GM13977 (cell line): Measurements from ENCODE around the gene NAXE.
"Not testable (repeated sequence)": the region's sequence is repeated elsewhere in the genome, so short reads cannot be mapped to it uniquely, and the experiment has no call there.

Experiments used
- DNase-seq: peaks from one replicate; pipeline ENCODE4 v3.0.0; 2012; ENCODE audit warnings: low spot score
- CTCF ChIP-seq: IDR thresholded peaks from 2 replicates; pipeline ENCODE4 v1.5.1; 2012; ENCODE audit warnings: mild to moderate bottlenecking, control low read depth; ENCODE audit not compliant: insufficient read depth; ENCODE audit errors: extremely low read depth, missing control alignments
- in situ Hi-C: fragments of 300-500 bp; cut with MboI; formaldehyde crosslinking; loops from one replicate; pipeline ENCODE4 v1.12.0; 2022; ENCODE audit warnings: low sequenced_read_pairs, low pct_unique_long_range_greater_than_20kb, mixed read lengths, inconsistent platforms; ENCODE audit not compliant: unreplicated experiment

The NAXE gene

GRCh38 chr1:156601122-156601830 is 9.7 kb downstream of the NAXE start, which contains the start of gene GPATCH4:
TSS of gene GPATCH4 (minus strand) at chr1:156601479.
- TF ChIP-seq CTCF: no peak
- peak; percentile 64 for DNase-seq
- in situ Hi-C loops: loop anchor here (10.0 kb wide), 1 partner anchor 146 kb away; no protein-coding TSS in a partner anchor

- no peak for DNase-seq
- in situ Hi-C loops: loop anchor here (10.0 kb wide), 1 partner anchor 147 kb away; no protein-coding TSS in a partner anchor
- TF ChIP-seq CTCF: no peak
Observed at GRCh38 chr1:156601892-156602291, 10.3 kb downstream of the NAXE start.

- in situ Hi-C loops: loop anchor here (10.0 kb wide), 1 partner anchor 148 kb away; no protein-coding TSS in a partner anchor
- DNase-seq: no peak
Observed at GRCh38 chr1:156602557-156602993, 11.0 kb downstream of the NAXE start.

GRCh38 chr1:156607344-156607743 is 15.8 kb downstream of the NAXE start:
- in situ Hi-C loops: loop anchor here (10.0 kb wide), 1 partner anchor 153 kb away; no protein-coding TSS in a partner anchor
- not testable (repeated sequence) for DNase-seq

More at GRCh38 chr1:156602557-156602993, 11.0 kb downstream of the NAXE start:
- TF ChIP-seq CTCF: peak; percentile 39

- DNase-seq: peak; percentile 70
- in situ Hi-C loops: loop anchor here (10.0 kb wide), 1 partner anchor 153 kb away; no protein-coding TSS in a partner anchor
- TF ChIP-seq CTCF: peak; percentile 81
Observed at GRCh38 chr1:156608036-156608674, 16.6 kb downstream of the NAXE start.

- peak; percentile 58 for DNase-seq
- peak; percentile 68 for TF ChIP-seq CTCF
- in situ Hi-C loops: loop anchor here (10.0 kb wide), 1 partner anchor 154 kb away; no protein-coding TSS in a partner anchor
Observed at GRCh38 chr1:156608981-156609380, 17.4 kb downstream of the NAXE start.

- DNase-seq: not testable (repeated sequence)
- in situ Hi-C loops: loop anchor here (10.0 kb wide), 1 partner anchor 225 kb away; no protein-coding TSS in a partner anchor
Observed at GRCh38 chr1:156610072-156610471, 18.5 kb downstream of the NAXE start.
